Fibroblast of skin of abdomen (primary cell): ENCODE measurements around the gene DLG2.
A peak's percentile ranks its signal among the peaks of the same experiment; 100 is the strongest.

Experiments
- DNase-seq: peaks from one replicate; pipeline ENCODE4 v3.0.0-alpha.2; 2013

DLG2 gene

DNA sequence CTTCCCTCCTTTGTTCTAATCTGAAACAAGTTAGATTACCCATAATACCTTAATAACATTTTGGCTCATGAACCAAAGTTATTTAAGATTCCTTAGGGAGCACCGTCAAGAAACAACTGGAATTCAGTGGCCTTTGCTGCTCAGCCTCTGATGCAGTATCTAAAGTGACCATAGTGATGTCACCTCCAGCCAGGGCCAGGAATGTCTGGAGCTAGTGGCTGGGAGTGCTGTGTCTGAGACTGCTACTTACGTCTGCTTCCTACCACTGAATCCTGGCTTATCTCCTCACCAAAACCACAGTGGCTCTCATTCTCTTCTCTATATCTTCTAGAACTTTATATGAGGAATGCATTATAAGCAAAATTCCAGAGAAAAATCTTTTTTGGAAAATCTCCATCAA is 658.0 kb downstream of the DLG2 start:
- DNase-seq = peak; percentile 81

DNA sequence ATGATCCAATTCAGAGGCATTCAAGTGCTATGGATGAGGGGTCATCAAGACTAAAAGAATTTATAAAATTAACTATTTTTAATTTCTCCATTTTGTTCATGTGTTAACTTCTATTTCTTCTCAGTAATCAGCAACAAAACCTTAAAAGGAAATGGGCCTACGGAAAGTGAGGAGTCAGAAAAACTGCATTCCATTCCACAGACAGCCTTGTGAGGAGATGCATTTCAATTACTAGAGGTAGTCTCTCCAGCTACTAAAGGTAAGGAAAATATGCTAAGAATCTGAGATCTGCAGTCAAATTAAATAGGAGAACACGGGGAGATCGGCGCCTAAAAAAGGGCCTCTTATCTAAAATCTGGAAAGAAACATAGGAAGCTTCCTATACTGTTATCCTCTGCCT is 661.7 kb downstream of the DLG2 start:
- no peak for DNase-seq

DNA sequence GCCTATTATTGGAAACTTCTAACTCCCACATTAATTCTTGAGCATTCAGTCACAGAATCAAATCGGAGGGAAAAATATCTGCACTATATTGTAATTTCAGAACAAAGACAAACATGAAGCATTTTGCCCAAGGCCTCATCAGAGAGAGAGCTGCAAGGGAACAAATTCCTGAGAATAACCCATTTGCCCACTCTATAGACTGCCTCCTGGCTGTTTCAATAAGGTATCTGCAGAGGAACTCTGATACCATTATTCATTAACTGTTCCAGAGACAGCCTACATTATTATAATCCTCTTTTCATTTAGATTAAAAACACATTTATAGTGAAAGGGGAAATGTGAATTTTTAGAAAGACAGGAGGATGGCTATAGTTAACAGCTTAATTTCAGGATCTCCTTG is 663.9 kb downstream of the DLG2 start:
- peak; percentile 18 for DNase-seq

DNA sequence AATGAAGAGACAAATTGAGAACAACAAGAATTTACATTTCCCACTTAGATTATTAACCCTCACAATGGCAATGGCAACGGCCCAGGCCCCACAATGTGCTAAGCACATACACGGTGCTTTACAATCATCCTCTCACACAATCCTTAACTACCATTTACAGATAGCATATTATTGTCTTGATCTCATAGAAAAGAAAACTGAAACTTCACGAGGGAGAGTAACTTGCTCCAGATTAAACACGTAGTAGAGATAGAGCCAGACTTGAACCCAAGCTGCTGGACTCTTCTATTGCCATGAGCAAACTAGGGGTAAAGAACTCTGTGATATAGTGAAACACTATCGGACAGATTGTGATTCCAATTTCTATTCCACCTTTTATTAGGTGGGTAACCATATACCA is 665.1 kb downstream of the DLG2 start:
- DNase-seq = no peak

GRCh38 chr11:84958295-84958694 is 668.8 kb downstream of the DLG2 start:
- no peak for DNase-seq

- DNase-seq = no peak
Observed at GRCh38 chr11:84950569-84951270, 676.4 kb downstream of the DLG2 start.

- peak; percentile 44 for DNase-seq
Observed at GRCh38 chr11:84947970-84948580, 679.1 kb downstream of the DLG2 start.

DNA sequence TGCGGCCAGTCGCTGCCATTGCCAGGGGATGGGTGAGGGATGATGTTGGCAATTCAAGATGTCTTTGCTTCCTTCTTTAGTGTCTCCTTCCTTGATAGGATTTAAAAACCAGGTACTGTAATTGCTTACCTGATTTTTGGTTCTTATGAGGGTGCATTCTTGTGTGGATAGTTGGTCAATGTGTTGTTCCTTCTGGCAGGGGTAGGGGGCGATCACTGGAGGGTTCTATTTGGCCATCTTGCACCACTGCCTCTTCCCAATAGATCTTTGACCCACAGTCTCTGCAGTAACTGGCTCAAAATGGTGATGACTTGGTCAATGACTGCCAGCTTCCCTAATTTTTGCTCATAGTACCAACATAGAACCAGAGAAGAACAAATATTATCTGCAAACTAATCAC is 680.1 kb downstream of the DLG2 start:
- no peak for DNase-seq

DNA sequence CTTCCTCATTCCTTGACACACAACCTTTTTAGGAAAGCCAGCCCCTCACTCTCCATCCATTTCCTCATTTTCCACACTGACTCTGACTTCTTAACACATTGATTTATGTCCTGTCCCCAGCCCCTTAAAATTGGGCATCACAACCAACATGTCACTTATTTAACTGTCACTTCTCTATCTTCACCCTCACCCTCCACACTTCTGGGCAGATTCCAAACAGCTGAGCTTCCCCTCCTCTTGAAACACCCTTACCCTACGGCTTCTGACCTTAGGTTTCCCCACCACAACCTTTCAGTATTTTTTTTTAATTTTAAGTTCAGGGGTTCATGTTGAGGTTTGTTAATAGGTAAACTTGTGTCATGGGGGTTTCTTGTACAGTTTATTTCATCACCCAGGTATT is 696.3 kb downstream of the DLG2 start:
- DNase-seq = no peak

- no peak for DNase-seq
Observed at GRCh38 chr11:84929738-84930137, 697.4 kb downstream of the DLG2 start.

DNA sequence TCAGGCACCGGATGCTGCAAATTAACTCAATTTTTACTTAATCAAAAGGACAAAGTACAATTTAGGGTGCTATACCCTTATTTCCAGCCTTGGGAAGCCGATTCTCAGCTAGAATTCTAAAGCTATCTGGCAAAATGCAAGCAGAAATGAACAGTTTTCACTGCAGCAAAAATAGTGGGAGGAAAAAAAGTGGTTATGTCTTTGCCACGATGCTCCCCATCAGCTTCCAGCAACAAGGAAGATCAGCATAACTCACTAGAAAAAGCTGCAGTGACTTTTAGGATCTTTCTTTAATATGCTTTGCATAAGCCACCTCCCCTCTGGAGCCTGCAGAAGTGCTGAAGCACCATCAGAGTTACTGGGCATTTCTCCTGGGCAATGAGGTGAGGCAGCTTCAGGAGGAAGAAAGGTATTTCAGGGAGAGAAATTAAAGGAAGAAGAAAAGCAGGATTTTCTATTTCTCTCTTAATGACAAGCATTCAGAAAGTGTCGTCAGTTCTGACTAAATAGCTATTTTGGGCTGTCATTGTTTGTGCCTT is 702.9 kb downstream of the DLG2 start:
- no peak for DNase-seq

DNA sequence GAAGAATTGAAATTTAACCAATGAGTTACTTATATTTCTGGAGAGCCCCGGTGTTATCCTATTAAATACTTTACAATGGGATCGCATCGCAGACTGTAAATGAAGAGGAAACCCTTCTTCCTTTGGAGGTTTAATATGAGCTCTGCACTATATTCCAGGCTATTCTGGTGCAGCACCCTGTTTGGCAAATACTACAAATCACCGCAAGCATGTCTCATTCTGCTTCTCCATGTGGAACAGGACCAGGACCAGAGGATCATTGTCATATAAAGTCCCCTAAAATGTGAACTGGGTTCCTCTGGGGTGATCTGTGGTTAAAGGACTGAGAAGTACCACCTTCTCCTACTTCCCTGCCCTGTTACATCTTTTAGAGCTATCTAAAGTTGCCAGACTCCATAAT is 703.7 kb downstream of the DLG2 start:
- DNase-seq = no peak

- DNase-seq = no peak
Observed at GRCh38 chr11:84922836-84923235, 704.3 kb downstream of the DLG2 start.

GRCh38 chr11:84922212-84922805 is 704.8 kb downstream of the DLG2 start:
- DNase-seq = peak; percentile 18

GRCh38 chr11:84914511-84914910 is 712.6 kb downstream of the DLG2 start:
- no peak for DNase-seq

DNA sequence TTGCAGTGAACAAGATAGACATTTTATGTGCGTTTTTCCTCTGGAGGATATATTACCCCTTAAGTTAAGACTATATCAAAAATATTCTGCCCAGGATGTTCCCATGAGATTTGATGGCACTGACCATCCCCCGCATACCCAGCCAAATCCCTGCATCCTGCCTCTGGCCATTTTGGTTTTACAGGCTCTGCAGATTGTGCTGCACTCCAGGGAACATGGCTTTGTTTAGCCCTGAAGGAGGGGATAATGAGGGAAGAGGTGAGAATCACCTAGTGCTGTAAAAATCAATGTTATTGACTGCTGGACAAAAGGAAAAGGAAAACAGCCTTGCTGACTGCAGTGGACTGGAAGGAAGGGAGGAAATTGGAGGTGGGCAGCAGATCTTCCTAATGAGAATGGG is 717.4 kb downstream of the DLG2 start:
- no peak for DNase-seq

- peak; percentile 75 for DNase-seq
Observed at GRCh38 chr11:84906995-84907394, 720.1 kb downstream of the DLG2 start.

GRCh38 chr11:84905411-84905810 is 721.7 kb downstream of the DLG2 start:
- DNase-seq = peak; percentile 77

- no peak for DNase-seq
Observed at GRCh38 chr11:84902445-84902844, 724.7 kb downstream of the DLG2 start.

- peak; percentile 79 for DNase-seq
Observed at GRCh38 chr11:84901991-84902390, 725.2 kb downstream of the DLG2 start.

DNA sequence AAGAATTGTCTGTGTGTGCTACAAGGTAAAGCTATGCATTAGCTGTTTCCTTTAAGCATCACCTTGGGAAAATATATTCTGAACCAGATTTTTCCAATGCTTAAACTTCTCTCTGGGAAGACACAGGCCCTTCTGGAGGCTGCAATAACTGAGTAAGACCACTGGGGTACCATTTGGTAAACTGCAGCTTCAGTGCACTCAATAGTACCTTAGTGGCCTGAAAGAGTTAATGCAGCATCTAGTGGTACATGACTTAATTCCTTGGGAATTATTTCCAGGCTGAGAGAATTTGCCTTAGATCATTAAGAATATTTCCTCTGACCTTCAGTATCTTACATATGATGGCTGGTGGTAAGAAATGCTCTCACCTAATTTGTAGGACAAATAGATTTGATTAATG is 727.4 kb downstream of the DLG2 start:
- peak; percentile 47 for DNase-seq

- peak; percentile 21 for DNase-seq
Observed at GRCh38 chr11:84899134-84899533, 728.0 kb downstream of the DLG2 start.

DNA sequence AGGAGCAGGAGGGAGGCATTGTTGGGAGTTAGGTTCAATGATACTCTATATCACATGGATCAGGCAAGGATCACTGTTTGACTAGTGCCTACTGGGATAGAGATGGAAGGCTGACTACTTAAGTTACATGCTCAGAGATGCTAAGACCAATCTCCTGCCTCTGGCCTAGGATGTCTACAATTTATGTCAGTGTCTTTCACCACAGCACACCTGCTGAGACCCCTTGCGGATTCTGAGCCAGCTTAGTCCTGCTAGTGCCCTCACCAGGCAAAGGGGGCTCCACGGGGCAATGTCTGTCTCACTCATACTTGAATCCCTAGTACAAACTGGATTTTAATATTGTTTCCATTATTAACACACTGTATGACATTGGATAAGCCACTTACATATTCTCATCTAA is 732.5 kb downstream of the DLG2 start:
- DNase-seq = no peak

GRCh38 chr11:84890676-84891075 is 736.5 kb downstream of the DLG2 start:
- DNase-seq = peak; percentile 65
